Measurements from ENCODE around the gene CHST13.
A peak's percentile ranks its signal among the peaks of the same experiment; 100 is the strongest.

Gene CHST13

GRCh38 chr3:126540342-126540849 is 16.4 kb downstream of the CHST13 start:
- FAIRE-seq = no peak

DNA sequence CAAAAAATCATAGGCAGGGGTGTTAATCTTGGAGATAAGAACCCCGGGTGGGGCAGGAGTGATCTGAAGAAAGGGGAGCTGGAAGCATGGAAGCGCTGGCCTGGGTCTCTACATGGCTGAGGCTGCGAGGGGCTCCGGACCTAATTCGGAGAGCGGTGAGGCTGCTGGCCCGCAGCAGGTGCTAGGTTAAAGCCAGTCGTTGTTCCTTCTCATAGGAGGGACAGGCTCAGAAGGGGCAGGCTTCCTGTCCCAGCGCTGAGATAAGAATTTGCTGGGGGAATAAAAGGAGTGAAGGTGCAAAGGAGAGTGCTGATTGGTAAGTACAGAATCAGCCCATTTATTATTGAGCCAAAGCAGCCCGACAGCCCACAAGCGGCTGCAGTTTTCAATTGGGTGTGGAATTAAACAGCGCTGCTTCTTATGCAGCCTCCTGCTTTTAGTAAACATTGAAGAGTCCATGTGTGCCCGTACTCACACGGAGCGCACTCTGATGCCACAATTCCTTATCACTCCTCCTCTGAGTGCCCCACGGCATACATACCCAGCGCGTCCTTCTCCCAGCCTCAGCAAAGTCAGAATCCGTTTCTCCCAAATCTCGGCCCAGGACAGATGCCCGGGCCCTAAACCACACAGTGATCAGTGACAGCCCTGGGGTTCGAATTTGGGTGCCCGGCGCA is 17.1 kb downstream of the CHST13 start:
- FAIRE-seq (no peak), DNase-seq (ENCODE audit: low spot score) (no peak)

More at GRCh38 chr3:126540342-126540849, 16.4 kb downstream of the CHST13 start:
- DNase-seq (ENCODE audit: low spot score) = peak; percentile 93

GRCh38 chr3:126541628-126542339 is 17.8 kb downstream of the CHST13 start:
- FAIRE-seq (no peak), DNase-seq (ENCODE audit: low spot score) (no peak)

DNA sequence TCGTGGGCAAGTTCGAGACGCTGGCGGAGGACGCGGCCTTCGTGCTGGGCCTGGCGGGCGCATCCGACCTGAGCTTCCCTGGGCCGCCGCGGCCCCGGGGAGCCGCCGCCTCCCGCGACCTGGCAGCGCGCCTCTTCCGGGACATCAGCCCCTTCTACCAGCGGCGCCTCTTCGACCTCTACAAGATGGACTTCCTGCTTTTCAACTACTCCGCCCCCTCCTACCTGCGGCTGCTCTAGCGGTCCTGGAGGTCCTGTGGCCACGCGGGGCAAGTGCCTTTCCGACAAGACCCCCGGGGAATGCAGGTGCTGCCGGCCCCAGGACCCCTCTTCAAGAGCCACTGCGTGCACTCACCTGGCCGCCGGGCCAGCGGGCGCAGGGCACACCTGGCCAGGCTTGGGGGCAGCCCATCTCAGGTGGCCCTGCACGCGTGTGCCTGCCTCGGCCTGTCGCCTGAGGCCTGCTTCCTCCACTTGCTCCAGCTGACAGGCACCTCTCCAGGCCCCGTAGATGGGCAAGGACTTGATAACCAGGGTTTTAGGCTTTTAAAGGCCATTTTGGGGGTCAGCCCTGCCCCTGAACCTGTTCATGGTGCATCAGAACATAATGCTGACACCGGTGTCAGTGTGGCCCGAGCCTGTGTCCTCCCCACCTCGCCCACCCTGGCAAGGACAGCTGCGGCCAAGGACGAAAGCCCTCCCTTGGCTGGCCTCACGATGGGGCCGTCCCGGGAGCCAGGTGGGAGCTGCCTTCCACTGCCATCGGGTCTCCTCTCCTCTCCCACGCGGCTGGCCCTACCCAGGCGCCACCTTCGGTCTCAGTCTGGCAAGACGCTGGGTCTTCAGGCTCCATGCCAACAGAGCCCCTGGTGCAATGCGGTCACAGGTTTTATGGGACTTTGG is 18.6 kb downstream of the CHST13 start:
- DNase-seq (ENCODE audit: low spot score) = no peak
- FAIRE-seq = peak; percentile 74

GRCh38 chr3:126543457-126544061 is 19.6 kb downstream of the CHST13 start:
- FAIRE-seq (peak; percentile 75), DNase-seq (ENCODE audit: low spot score) (no peak)

DNA sequence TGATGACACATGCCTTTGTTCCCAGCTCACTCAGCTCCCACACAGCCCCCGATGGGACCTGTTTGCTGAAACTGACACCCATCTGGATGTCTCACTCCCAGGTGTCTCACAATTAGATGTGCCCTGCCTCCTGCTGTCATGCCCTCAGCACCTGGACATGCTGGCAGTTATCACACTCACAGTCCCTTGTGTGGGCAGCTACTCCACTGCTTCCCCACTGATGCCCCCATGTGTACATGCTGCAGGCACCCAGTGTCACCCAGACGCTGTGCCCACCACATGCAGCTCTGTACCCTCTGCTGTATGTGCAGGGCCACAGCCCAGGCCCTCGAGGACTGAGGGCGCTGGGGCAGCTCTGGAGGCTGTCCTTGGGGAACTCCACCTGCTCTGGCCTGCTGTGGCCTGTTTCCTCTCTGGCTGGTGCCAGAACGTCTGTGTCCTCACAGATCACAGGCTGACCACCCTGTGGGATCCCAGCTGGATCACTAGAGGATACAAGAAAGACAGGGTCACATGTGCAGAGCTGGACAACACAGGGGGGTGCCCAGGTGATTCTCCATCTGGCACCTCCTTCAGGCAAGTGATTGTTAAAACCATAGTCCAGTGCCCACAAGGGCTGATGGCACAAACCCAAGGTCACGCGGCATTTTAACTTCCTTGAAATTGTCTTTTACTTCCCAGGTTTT is 20.8 kb downstream of the CHST13 start:
- FAIRE-seq (peak; percentile 91), DNase-seq (ENCODE audit: low spot score) (no peak)

GRCh38 chr3:126545544-126545943 is 21.6 kb downstream of the CHST13 start:
- DNase-seq (ENCODE audit: low spot score) (no peak), FAIRE-seq (no peak)

DNA sequence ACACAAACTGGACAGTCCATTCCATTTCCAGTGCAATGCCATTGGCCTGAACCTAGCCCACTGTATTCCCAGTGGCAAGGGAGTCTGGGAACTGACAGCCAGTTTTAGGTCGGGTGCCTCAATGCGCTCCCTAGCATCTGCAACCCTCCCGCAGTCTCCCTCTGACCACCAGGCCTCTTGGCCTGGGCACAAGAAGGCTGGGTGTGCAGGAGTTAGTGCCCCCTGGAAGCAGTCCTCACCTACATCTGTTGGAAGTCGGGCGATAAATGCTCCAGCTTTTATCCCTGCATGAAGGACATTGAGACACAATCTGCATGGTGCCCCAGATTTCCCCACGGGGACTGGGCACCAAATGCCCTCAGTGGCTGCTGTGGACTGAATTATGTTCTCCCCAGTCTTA is 22.1 kb downstream of the CHST13 start:
- FAIRE-seq = no peak

DNA sequence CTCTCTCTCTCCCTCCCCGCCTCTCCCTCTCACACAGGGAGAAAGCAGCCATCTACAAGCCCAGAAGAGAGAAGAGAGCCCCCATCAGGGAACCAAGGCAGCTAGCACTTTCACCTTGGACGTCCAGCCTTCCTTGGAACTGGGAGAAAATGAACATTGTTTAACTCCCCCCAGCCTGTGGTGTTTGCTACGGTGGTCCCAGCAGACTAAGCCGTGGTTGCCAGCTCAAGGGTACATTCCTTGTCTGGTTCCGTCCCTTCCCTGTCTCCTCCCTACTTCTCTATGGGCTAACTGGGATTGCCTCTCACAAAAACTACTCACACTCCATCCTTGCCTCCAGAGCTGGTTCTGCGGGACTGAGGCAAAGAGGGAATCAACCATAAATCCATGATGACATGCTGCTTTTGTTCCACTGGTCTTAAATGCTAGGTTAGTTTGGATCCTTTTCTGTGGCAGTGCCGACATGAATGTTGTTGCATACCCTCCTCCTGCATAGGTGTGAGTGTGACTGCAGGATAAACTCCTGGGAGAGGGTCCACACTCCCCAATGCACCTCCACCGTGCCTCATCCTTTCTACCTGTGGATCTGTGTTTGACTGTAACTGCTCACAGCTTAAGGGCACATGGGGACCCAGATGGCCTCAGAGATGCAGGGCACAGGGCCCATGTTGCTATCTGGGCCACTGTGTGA is 22.7 kb downstream of the CHST13 start:
- no peak for DNase-seq (ENCODE audit: low spot score)
- peak; percentile 85 for FAIRE-seq

More for the DNA sequence above, 22.1 kb downstream of the CHST13 start:
- DNase-seq (ENCODE audit: low spot score) = no peak

GRCh38 chr3:126547721-126548120 is 23.8 kb downstream of the CHST13 start:
- no peak for DNase-seq (ENCODE audit: low spot score)
- no peak for FAIRE-seq

GRCh38 chr3:126548556-126549466 is 24.9 kb downstream of the CHST13 start:
- FAIRE-seq = peak; percentile 9
- no peak for DNase-seq (ENCODE audit: low spot score)

- FAIRE-seq (no peak), DNase-seq (ENCODE audit: low spot score) (no peak)
Observed at GRCh38 chr3:126549861-126550487, 26.0 kb downstream of the CHST13 start.

- FAIRE-seq = peak; percentile 5
- no peak for DNase-seq (ENCODE audit: low spot score)
Observed at GRCh38 chr3:126550488-126551051, 26.6 kb downstream of the CHST13 start.

DNA sequence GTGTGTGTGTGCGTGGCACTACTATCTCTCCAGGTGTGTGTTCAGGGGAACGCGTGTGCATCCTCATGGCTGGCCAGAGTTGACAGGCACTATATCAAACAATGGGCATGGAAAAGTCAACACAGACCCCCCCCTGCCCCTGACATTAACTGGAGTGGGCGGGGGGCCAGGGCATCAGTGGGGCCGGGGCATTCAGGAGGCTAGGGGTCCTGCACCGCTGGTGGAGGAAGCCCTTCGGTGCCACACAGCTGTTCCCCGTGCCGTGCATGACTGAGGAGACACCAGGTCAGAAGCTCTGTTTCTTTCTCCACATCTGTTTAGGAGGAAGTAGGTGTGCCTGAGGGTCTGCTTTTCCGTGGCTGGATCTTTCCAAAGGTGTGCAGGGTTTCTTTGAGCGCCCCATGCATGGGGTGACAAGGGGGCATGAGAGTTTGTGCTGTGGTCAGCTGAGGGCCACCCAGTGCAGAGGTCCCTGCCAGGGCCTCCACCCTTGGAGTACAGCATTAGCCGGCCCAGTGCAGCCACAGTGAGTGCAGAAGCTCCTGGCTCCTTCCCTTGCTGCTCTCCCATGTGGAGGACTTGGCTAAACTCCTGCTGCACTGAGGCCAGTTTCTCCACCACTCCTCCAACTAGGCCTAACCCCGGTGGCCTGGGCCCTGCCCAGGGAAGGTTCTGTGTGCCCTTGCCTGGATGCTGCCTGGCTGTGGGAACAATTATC is 27.3 kb downstream of the CHST13 start:
- FAIRE-seq = peak; percentile 63
- no peak for DNase-seq (ENCODE audit: low spot score)

GRCh38 chr3:126551839-126552687 is 28.1 kb downstream of the CHST13 start:
- DNase-seq (ENCODE audit: low spot score) = no peak
- peak; percentile 72 for FAIRE-seq

DNA sequence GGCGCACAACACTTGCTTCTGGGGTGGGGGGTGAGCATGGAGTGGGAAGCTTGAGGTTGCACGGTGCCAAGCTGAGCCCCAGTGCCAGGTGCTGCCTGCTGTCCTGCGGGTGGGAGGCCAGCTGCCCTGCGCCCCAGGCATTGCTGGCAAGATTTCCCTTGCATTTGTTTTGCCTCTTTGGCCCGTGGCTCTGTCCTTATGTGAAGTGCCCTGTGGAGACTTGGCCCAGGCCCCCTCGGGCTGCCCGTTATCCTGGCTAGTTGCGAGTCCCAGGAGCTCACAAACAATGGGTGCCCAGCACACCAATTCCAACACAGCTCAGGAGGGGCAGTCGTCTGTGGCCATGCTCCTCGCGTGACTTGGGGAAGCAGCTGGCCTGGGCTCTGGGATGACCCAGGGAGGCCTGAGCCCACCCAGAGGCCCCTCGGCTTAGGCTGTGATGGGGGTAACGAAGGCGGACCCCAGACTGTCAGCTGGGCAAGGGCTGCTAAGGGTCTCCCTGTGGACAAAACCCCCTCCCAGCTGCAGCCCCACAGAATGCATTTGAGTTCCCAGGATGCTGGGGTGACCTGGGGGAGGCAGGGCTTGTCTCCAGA is 28.8 kb downstream of the CHST13 start:
- no peak for FAIRE-seq
- DNase-seq (ENCODE audit: low spot score) = no peak

Data from urothelium cell line (cell line).